ENCODE results near the gene STAG3. TPM values are rescaled to one million over a fixed set of nuclear protein-coding genes. Genes with fewer than 3 reads are reported as not detected.

STAG3 gene
- total and polyA plus RNA-seq, 2 of the 8 experiments (the other 6 are each of a cell fraction or from before 2014, with no cell fraction given): 1.3 to 3.3 TPM

DNA sequence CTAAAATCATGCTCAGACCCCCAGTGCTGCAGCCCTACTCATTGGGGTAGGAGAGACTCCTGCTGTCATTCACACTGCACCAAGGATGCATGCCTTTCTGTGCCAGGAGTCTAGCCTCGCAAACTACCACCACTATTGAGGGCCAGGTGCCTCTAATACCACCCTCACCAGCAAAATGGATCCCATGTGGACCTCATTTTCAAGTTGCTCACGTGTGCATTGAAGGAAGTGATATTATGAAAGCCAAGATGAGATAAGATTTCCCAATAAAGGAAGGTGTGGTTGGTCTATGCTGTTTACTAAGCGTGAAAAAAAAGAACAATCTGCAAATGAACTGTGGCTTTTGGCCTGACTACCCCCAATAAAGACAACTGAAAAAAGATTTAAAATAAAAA lies 36.2 kb upstream of the STAG3 start:
- no peak for FAIRE-seq
- POLR2A ChIA-PET (ENCODE audit: partially characterized antibody): interaction anchor here (0.6 to 1.4 kb wide), 5 partner anchors 9 to 40 kb away, joined by 3 to 9 read pairs (median 3); partner anchors contain the start of genes AP4M1 and MCM7
- no peak overlapping the region for H3K18ac ChIP-seq (ENCODE audit: extremely low read depth, low read length)
- no peak overlapping the region for H2AFZ ChIP-seq (ENCODE audit: low read length)
- H2BK12ac ChIP-seq (ENCODE audit: low read depth, low read length): no peak overlapping the region
- no peaks in the 10 kb centered on the region for H3K23me2 ChIP-seq (ENCODE audit: low read depth, low read length)
- H3K27me3 ChIP-seq (replicated peaks in 1 of 4; ENCODE audit: control insufficient read depth in 3 of 4, extremely low read depth in 1 of 4, insufficient read depth in 3 of 4, low read length in 3 of 4): no peaks in the 10 kb centered on the region
- H3K4me1 ChIP-seq (replicated peaks in 1 of 4; ENCODE audit: control insufficient read depth in 3 of 4, insufficient read depth in 4 of 4, low read length in 3 of 4): peaks cover 0 to 2% (median 0%) of the 10 kb centered on the region in 4 experiments; a peak in 1 of 7 replicates
- no peak overlapping the region for H3K14ac ChIP-seq (ENCODE audit: insufficient read length)
- H3K4ac ChIP-seq (replicated peaks; ENCODE audit: insufficient read length, low read depth, low read length): no peak overlapping the region
- no peak overlapping the region for H2BK15ac ChIP-seq (ENCODE audit: low read length)
- no peaks in the 10 kb centered on the region for H3K79me1 ChIP-seq (ENCODE audit: low read depth, low read length)
- no peaks in the 10 kb centered on the region for H3K79me2 ChIP-seq (ENCODE audit: control insufficient read depth in 1 of 2, insufficient read depth in 2 of 2, low read length in 2 of 2)
- CTCF ChIA-PET (ENCODE audit: partially characterized antibody): interaction anchor here (1.0 to 10.2 kb wide), 4 partner anchors 9 to 76 kb away, joined by 3 to 108 read pairs (median 6); no protein-coding TSS in a partner anchor
- H3K56ac ChIP-seq (replicated peaks; ENCODE audit: insufficient read length, low read depth, low read length): no peak overlapping the region
- no peak overlapping the region for H4K91ac ChIP-seq (replicated peaks; ENCODE audit: insufficient read length, low read length)
- no peak overlapping the region for H3K23ac ChIP-seq (ENCODE audit: insufficient read length)
- no peak overlapping the region for H2BK20ac ChIP-seq (ENCODE audit: low read length)
- H3K4me3 ChIP-seq (ENCODE audit: extremely low read depth in 1 of 4, insufficient read depth in 2 of 4, low read depth in 3 of 4, low read length in 4 of 4): no peak overlapping the region
- no peak overlapping the region for H3K9ac ChIP-seq (replicated peaks in 1 of 4; ENCODE audit: extremely low read depth in 1 of 4, low read depth in 3 of 4, low read length in 3 of 4)
- no peak overlapping the region for H3K27ac ChIP-seq (ENCODE audit: low read depth, low read length)
- DNase-seq (ENCODE audit: low read depth in 1 of 2, low spot score in 2 of 2): no peak
- no peak overlapping the region for H4K5ac ChIP-seq (ENCODE audit: insufficient read length, low read depth, low read length)
- H3K4me2 ChIP-seq (ENCODE audit: insufficient read depth in 1 of 2, low read depth in 2 of 2, low read length in 2 of 2): no peak overlapping the region
- H4K8ac ChIP-seq (ENCODE audit: extremely low read depth, insufficient read depth, low read length): no peak overlapping the region
- H2BK5ac ChIP-seq (ENCODE audit: low read depth, low read length): no peak overlapping the region
- WGBS, 2 experiments (ENCODE audit: extremely low coverage in 1 of 2, insufficient coverage in 1 of 2, insufficient read length in 1 of 2, insufficient replicate concordance in 2 of 2, low coverage in 1 of 2, low lambda C conversion rate in 2 of 2, missing lambda C conversion rate in 1 of 2): 87% methylated on average over 3 of the region's 3 CpGs; no CpG with 5 or more reads in 1 of the 2 experiments
- no peaks in the 10 kb centered on the region for H3K9me3 ChIP-seq (ENCODE audit: insufficient read depth in 2 of 2, low read depth in 1 of 2, low read length in 1 of 2)
- H4K20me1 ChIP-seq (replicated peaks in 1 of 2; ENCODE audit: control insufficient read depth in 1 of 2, insufficient read depth in 2 of 2, low read length in 2 of 2): no peaks in the 10 kb centered on the region
- no peak overlapping the region for H2BK120ac ChIP-seq (replicated peaks; ENCODE audit: low read depth, low read length)
- H2AK5ac ChIP-seq (ENCODE audit: low read depth, low read length): no peak overlapping the region
- H3K36me3 ChIP-seq (ENCODE audit: control insufficient read depth in 2 of 4, insufficient read depth in 4 of 4, low read length in 3 of 4): no peaks in the 10 kb centered on the region
- TF ChIP-seq RXRA (IDR thresholded peaks at IDR 0.05; ENCODE audit: insufficient read depth, low read depth, low read length): no peak
- no peak for TF ChIP-seq SP2 (IDR thresholded peaks at IDR 0.05; ENCODE audit: low read length)
- no peak for TF ChIP-seq TAF7 (optimal IDR thresholded peaks at IDR 0.05; ENCODE audit: borderline replicate concordance, low read depth, low read length)
- no peak for TF ChIP-seq TBP (IDR thresholded peaks at IDR 0.05; ENCODE audit: low read depth, low read length)
- no peak for TF ChIP-seq TCF12 (IDR thresholded peaks at IDR 0.05; ENCODE audit: low read depth, low read length)
- no peak for TF ChIP-seq SP1 (IDR thresholded peaks at IDR 0.05; ENCODE audit: low read depth, low read length)

All from H1 (cell line).